Trophoblast cell (in vitro differentiated cells and primary cell): Measurements from ENCODE around the gene SMPD3.

Experiments used
- DNase-seq, 2 donors: peaks; one replicate each; pipeline ENCODE4 v3.0.0-alpha.2; 2016
- H2AFZ ChIP-seq: 2 replicates; pipeline ENCODE4 v1.6.1; 2013; ENCODE audit warnings: low read length, moderate library complexity, mild to moderate bottlenecking; ENCODE audit not compliant: insufficient read depth, poor library complexity
- H2AK5ac ChIP-seq: 2 replicates; pipeline ENCODE4 v1.6.1; 2013; ENCODE audit warnings: mild to moderate bottlenecking, low read length
- H2BK120ac ChIP-seq: 2 replicates; pipeline ENCODE4 v1.6.1; 2013; ENCODE audit warnings: low read length, mild to moderate bottlenecking, moderate library complexity; ENCODE audit not compliant: insufficient read depth, poor library complexity
- H2BK12ac ChIP-seq: 2 replicates; pipeline ENCODE4 v1.6.1; 2013; ENCODE audit warnings: mild to moderate bottlenecking, low read length, moderate library complexity
- H2BK5ac ChIP-seq: 2 replicates; pipeline ENCODE4 v1.6.1; 2013; ENCODE audit warnings: low read length, low read depth, moderate library complexity, mild to moderate bottlenecking; ENCODE audit not compliant: poor library complexity
- H3K14ac ChIP-seq: 2 replicates; pipeline ENCODE4 v1.6.1; 2013; ENCODE audit warnings: mild to moderate bottlenecking, low read length
- H3K18ac ChIP-seq: 2 replicates; pipeline ENCODE4 v1.6.1; 2013; ENCODE audit warnings: mild to moderate bottlenecking, low read length
- H3K23ac ChIP-seq: 2 replicates; pipeline ENCODE4 v1.6.1; 2013; ENCODE audit warnings: low read length
- H3K27ac ChIP-seq: 2 replicates; pipeline ENCODE4 v1.5.1; 2013; ENCODE audit warnings: low read depth, mild to moderate bottlenecking, inconsistent platforms, low read length, moderate library complexity
- H3K27me3 ChIP-seq: 2 replicates; pipeline ENCODE4 v1.6.1; 2013; ENCODE audit warnings: inconsistent platforms, mild to moderate bottlenecking, low read length, moderate library complexity; ENCODE audit not compliant: insufficient read depth
- H3K36me3 ChIP-seq, 2 experiments: 1 replicate in 1 of 2; 2 replicates in 1 of 2; pipeline ENCODE4 v1.6.1; 2013; ENCODE audit warnings: low read length in 2 of 2, mild to moderate bottlenecking in 2 of 2, moderate library complexity in 1 of 2; ENCODE audit not compliant: insufficient read depth in 2 of 2, control insufficient read depth in 1 of 2
- H3K4ac ChIP-seq: 2 replicates; pipeline ENCODE4 v1.6.1; 2013; ENCODE audit warnings: low read depth, mild to moderate bottlenecking, low read length, moderate library complexity
- H3K4me1 ChIP-seq, 2 experiments: 1 replicate in 1 of 2; 2 replicates in 1 of 2; pipeline ENCODE4 v1.6.1; 2013; ENCODE audit warnings: low read length in 2 of 2, mild to moderate bottlenecking in 2 of 2, moderate library complexity in 1 of 2; ENCODE audit not compliant: insufficient read depth in 2 of 2, control insufficient read depth in 1 of 2
- H3K4me2 ChIP-seq: 2 replicates; pipeline ENCODE4 v1.6.1; 2013; ENCODE audit warnings: inconsistent platforms, mild to moderate bottlenecking, low read length, moderate library complexity
- H3K4me3 ChIP-seq: 2 replicates; pipeline ENCODE4 v1.5.1; 2013; ENCODE audit warnings: mild to moderate bottlenecking, low read depth, low read length, inconsistent platforms
- H3K79me1 ChIP-seq: one replicate; pipeline ENCODE4 v1.6.1; 2013; ENCODE audit warnings: low read length
- H3K79me2 ChIP-seq: 2 replicates; pipeline ENCODE4 v1.6.1; 2013; ENCODE audit warnings: low read length, mild to moderate bottlenecking; ENCODE audit not compliant: control insufficient read depth, insufficient read depth, poor library complexity
- H3K9ac ChIP-seq: 2 replicates; pipeline ENCODE4 v1.6.1; 2013; ENCODE audit warnings: mild to moderate bottlenecking, low read length
- H3K9me3 ChIP-seq: 2 replicates; pipeline ENCODE4 v1.6.1; 2013; ENCODE audit warnings: low read depth, mild to moderate bottlenecking, control low read depth, inconsistent platforms, low read length; ENCODE audit not compliant: insufficient read depth
- H4K12ac ChIP-seq: 2 replicates; pipeline ENCODE4 v1.6.1; 2013; ENCODE audit warnings: low read depth, mild to moderate bottlenecking, low read length, moderate library complexity
- H4K8ac ChIP-seq: 2 replicates; pipeline ENCODE4 v1.6.1; 2013; ENCODE audit warnings: low read depth, mild to moderate bottlenecking, low read length, moderate library complexity
- H4K91ac ChIP-seq: one replicate; pipeline ENCODE4 v1.6.1; 2013; ENCODE audit warnings: low read depth, mild to moderate bottlenecking, low read length, moderate library complexity
- WGBS: extraction: QIAGEN DNeasy Blood & Tissue Kit; methylation state at CpG from one replicate; pipeline ENCODE4 v1.1.7; 2013; ENCODE audit warnings: missing lambda C conversion rate; ENCODE audit not compliant: insufficient read length, insufficient coverage; ENCODE audit errors: extremely low coverage; 5-methylcytosine and 5-hydroxymethylcytosine counted together

SMPD3 gene

GRCh38 chr16:68354816-68355215 lies 93.5 kb downstream of the SMPD3 start:
- Histone ChIP-seq H3K79me1 (peaks cover 5% of the 10 kb centered on the region), H3K79me2 (no peaks in the 10 kb centered on the region), H3K18ac (no peak overlapping the region), H3K4me1 (peaks cover 13 to 21% of the 10 kb centered on the region in 2 experiments), H3K14ac (no peak overlapping the region), H4K8ac (no peak overlapping the region), H2BK5ac (no peak overlapping the region), H4K12ac (no peak overlapping the region), H3K4me2 (no peak overlapping the region), H3K9me3 (peaks cover 3% of the 10 kb centered on the region), H2BK12ac (no peak overlapping the region), H3K23ac (no peak overlapping the region), H2AK5ac (no peak overlapping the region), H2BK120ac (no peak overlapping the region), H3K36me3 (peaks cover 58 to 63% of the 10 kb centered on the region in 2 experiments), H3K4ac (no peak overlapping the region), H3K27me3 (no peaks in the 10 kb centered on the region), H3K27ac (no peak overlapping the region), H3K9ac (no peak overlapping the region), H3K4me3 (no peak overlapping the region), H4K91ac (no peak overlapping the region), H2AFZ (no peak overlapping the region)
- WGBS: no CpG with 5 or more reads among the region's 9 CpGs
- no peak for DNase-seq

- H2BK120ac ChIP-seq: no peak overlapping the region
- no peak overlapping the region for H2BK12ac ChIP-seq
- peaks cover 8% of the 10 kb centered on the region for H3K79me1 ChIP-seq
- peaks cover 57 to 65% of the 10 kb centered on the region in 2 experiments for H3K36me3 ChIP-seq
- peaks cover 5% of the 10 kb centered on the region for H3K9me3 ChIP-seq
- H3K27me3 ChIP-seq: no peaks in the 10 kb centered on the region
- no peak overlapping the region for H4K12ac ChIP-seq
- H3K4me1 ChIP-seq: peaks cover 15 to 27% of the 10 kb centered on the region in 2 experiments
- H3K4ac ChIP-seq: no peak overlapping the region
- H4K8ac ChIP-seq: no peak overlapping the region
- H3K23ac ChIP-seq: no peak overlapping the region
- no peak overlapping the region for H3K4me2 ChIP-seq
- H3K9ac ChIP-seq: no peak overlapping the region
- no peak overlapping the region for H3K27ac ChIP-seq
- no peak overlapping the region for H2AFZ ChIP-seq
- no peak overlapping the region for H2AK5ac ChIP-seq
- no peaks in the 10 kb centered on the region for H3K79me2 ChIP-seq
- H3K18ac ChIP-seq: no peak overlapping the region
- no peak overlapping the region for H4K91ac ChIP-seq
- no peak for DNase-seq
- H3K4me3 ChIP-seq: no peak overlapping the region
- no CpG with 5 or more reads among the region's 13 CpGs for WGBS
- no peak overlapping the region for H3K14ac ChIP-seq
- no peak overlapping the region for H2BK5ac ChIP-seq
Measured at GRCh38 chr16:68353366-68353765, 94.9 kb downstream of the SMPD3 start.

GRCh38 chr16:68351991-68352431 lies 96.3 kb downstream of the SMPD3 start:
- Histone ChIP-seq H3K36me3 (peaks cover 51 to 59% of the 10 kb centered on the region in 2 experiments), H3K4me2 (no peak overlapping the region), H3K79me2 (peaks cover 2% of the 10 kb centered on the region), H3K9ac (no peak overlapping the region), H3K14ac (no peak overlapping the region), H4K8ac (peak overlapping the region; percentile 20), H3K23ac (no peak overlapping the region), H3K9me3 (peaks cover 5% of the 10 kb centered on the region), H2AFZ (no peak overlapping the region), H3K79me1 (peaks cover 8% of the 10 kb centered on the region), H2AK5ac (no peak overlapping the region), H3K27ac (no peak overlapping the region), H2BK120ac (no peak overlapping the region), H3K27me3 (no peaks in the 10 kb centered on the region), H2BK5ac (no peak overlapping the region), H3K4me3 (no peak overlapping the region), H2BK12ac (peak overlapping the region; percentile 4), H4K12ac (peak overlapping the region; percentile 2), H3K18ac (peak overlapping the region; percentile 5), H4K91ac (peak overlapping the region; percentile 4), H3K4me1 (peaks cover 17 to 31% of the 10 kb centered on the region in 2 experiments), H3K4ac (no peak overlapping the region)
- no CpG with 5 or more reads among the region's 11 CpGs for WGBS
- DNase-seq: no peak

- H3K14ac ChIP-seq: peak overlapping the region; percentile 49
Measured at GRCh38 chr16:68351463-68351862, 96.8 kb downstream of the SMPD3 start.

More at GRCh38 chr16:68351463-68351862, 96.8 kb downstream of the SMPD3 start:
- Histone ChIP-seq H3K27ac (no peak overlapping the region), H3K4ac (no peak overlapping the region), H2BK5ac (no peak overlapping the region), H4K8ac (no peak overlapping the region), H3K36me3 (peaks cover 50 to 59% of the 10 kb centered on the region in 2 experiments), H3K23ac (no peak overlapping the region), H3K79me2 (peaks cover 2% of the 10 kb centered on the region), H3K9me3 (peaks cover 5% of the 10 kb centered on the region), H2AFZ (no peak overlapping the region), H3K9ac (no peak overlapping the region), H3K4me3 (no peak overlapping the region), H3K79me1 (peaks cover 8% of the 10 kb centered on the region), H3K4me1 (peaks cover 13 to 32% of the 10 kb centered on the region in 2 experiments), H4K12ac (no peak overlapping the region), H3K4me2 (no peak overlapping the region), H3K18ac (peak overlapping the region; percentile 7), H2BK120ac (no peak overlapping the region), H4K91ac (peak overlapping the region; percentile 23), H2BK12ac (peak overlapping the region; percentile 30), H2AK5ac (peak overlapping the region; percentile 44), H3K27me3 (no peaks in the 10 kb centered on the region)
- no peak for DNase-seq
- no CpG with 5 or more reads among the region's 11 CpGs for WGBS
